ENCODE data around the gene SLC66A1.
A peak's percentile ranks its signal among the peaks of the same experiment; 100 is the strongest.

Gene SLC66A1

GRCh38 chr1:19305880-19306279 is 6.2 kb upstream of the SLC66A1 start:
- no peak for DNase-seq (ENCODE audit: low read depth)

DNA sequence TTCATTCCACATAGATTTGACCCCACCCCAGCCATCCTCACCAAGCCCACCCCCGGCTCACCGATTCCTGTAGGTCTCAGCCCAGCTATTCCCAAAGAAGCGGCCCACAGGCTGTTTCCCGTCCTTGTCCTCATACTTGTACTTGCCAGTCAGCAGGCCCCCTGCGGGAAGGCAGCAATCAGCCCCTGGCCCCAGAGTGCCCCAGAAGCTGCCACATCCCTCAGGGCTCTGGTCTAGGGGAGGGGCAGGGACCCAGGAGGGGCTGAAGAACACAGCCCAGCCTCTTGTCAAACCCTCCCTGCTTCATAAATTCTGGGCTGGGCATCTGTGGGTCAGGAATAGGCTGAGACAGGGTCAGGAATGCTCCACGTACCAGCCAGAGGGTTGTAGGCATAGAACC is 5.2 kb upstream of the SLC66A1 start:
- no peak for DNase-seq (ENCODE audit: low read depth)

- no peak for DNase-seq (ENCODE audit: low read depth)
Observed at GRCh38 chr1:19307794-19308508, 4.2 kb upstream of the SLC66A1 start.

- no peak for DNase-seq (ENCODE audit: low read depth)
Observed at GRCh38 chr1:19308509-19308907, 3.6 kb upstream of the SLC66A1 start.

DNA sequence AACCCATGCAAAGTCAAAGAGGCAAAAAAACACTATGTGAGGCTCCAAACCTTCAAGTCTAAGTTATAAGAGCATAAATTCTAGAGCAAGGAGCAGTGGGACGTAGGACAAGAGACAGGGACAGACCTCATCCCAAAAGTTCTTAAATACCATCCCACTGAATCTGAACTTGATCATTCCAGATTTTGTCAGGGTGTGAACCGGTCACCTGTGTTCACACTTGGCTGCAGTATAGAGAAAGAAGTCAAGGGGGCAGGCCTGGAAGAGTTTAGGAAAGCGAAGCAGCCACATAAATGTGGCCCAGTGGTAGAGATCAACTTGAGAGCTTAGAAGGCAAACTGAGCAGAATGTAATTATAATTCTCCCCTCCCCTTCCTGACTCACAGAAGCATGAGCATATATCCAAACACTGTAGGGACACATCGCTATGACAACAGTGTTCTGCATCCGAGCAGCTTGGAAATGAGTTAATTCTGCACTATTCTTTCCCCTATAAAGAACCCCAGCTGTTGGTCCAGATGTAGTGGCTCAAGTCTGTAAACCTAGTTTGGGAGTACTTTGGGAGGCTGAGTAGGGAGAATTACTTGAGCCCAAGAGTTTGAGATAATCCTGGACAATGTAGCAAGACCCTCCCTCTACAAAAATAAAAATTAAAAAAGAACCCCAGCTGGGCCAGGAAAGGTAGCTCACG is 2.9 kb upstream of the SLC66A1 start:
- DNase-seq (ENCODE audit: low read depth) = no peak

DNA sequence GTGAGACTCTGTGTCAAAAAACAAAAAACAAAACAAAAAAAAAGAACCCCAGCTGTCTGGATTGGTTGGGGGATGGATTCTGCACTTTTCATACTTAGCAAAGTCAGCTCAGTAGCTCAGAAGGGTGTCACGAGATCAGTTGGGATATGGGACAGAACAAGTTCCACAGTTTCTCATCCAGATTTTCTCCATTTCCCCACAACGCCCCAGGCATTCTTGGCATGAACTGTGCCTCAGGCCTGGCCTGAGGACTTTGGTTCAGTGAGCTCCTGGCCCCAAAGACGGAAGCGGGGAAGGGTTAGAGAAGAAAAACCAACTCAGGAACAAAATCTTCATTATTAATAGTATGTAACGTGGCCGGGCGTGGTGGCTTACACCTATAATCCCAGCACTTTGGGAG is 2.1 kb upstream of the SLC66A1 start:
- DNase-seq (ENCODE audit: low read depth) = no peak

GRCh38 chr1:19310720-19311502 is 1.2 kb upstream of the SLC66A1 start:
- no peak for DNase-seq (ENCODE audit: low read depth)

GRCh38 chr1:19311503-19311930 is 609 bp upstream of the SLC66A1 start:
- DNase-seq (ENCODE audit: low read depth) = peak; percentile 8

DNA sequence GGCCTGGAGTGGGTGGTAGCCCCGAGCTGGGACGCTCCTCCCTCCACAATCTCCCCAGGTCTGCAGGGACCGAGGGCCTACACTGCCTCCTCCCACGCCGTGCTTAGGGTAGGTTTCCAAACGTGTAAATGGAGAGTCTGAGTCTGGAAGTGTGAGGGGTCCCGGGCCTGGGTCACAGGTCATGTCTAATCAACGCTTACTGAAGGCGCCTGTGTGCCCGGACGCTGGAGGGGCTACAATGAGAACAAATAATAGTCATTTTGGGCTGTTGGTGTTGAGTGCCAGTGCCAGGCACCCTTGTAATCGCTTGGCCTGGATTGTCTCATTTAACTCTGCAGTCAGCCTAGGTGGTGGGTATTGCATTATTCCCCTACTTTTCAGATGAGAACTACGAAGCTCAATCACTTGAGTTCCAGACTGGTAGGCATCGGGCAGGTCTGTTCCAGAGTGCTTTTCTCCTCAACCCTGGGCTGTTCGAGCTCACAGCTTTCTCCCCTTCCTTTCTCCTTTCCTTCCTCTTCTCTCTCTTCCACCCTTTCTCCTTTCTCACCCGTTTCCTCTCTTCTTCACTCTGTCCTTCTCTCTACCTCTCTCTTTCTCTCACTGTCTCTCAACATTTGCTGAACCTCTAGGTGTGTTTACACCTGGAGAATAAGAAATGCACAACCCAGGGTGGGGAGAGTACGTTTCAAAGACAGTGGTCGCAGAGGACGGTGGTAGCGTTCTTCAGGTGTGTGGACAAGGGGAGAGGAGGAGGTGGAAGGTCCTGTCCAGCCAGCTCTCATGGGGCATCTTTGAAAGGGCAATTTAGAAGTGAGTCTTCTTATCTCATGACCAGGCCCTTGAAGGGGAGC is 883 bp downstream of the SLC66A1 start:
- no peak for DNase-seq (ENCODE audit: low read depth)

DNA sequence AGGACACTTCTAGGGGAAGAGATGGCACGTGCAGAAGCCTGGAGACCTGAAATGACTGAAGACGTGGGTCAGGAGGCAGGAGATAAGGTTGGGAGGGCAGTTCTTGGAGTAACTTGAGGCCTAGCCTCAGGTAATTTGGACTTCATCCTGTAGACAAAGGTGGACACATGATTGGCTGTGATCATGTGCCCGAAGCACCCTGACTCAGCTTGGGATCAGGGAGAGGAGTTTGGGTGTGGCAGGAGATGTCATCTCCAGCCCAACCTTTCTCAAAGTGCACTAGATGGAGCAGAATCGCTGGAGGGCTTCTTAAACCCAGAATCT is 1.5 kb downstream of the SLC66A1 start:
- DNase-seq (ENCODE audit: low read depth) = no peak

- DNase-seq (ENCODE audit: low read depth) = no peak
Observed at GRCh38 chr1:19313961-19314882, 2.1 kb downstream of the SLC66A1 start.

- no peak for DNase-seq (ENCODE audit: low read depth)
Observed at GRCh38 chr1:19315378-19316198, 3.5 kb downstream of the SLC66A1 start.

DNA sequence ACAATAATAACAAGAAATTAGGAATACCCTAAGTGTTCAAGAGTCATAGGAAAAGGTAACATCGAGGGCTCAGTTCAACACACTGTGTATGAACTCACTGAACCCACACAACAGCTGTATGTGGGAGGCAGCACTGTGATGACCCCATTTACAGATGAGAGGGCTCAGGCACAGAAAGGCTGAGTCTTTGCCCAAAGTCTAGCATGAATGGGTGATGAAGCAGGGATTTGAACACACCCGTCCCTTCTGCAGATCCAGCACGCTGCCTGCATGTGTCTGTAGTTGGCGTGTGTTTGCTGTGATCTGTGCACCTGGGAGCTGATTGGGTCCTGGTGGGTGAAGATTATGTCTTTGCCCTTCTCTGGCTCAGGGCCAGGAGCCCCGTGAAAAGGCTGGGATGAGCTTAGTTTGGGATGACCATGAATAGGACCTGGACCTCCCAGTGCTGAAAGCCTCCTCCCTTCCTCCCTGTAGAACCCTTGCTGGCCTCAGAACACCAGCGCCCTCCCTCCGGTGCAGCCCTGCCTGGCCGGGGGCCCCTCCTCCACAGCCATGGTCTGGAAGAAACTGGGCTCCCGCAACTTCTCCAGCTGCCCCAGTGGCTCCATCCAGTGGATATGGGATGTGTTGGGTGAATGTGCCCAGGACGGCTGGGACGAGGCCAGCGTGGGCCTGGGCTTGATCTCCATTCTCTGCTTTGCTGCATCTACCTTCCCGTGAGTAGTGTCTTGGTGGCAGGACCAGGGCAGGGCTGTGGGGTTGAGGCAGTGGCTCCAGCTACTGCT is 5.2 kb downstream of the SLC66A1 start:
- no peak for DNase-seq (ENCODE audit: low read depth)

GRCh38 chr1:19319196-19319595 is 7.1 kb downstream of the SLC66A1 start:
- no peak for DNase-seq (ENCODE audit: low read depth)

DNA sequence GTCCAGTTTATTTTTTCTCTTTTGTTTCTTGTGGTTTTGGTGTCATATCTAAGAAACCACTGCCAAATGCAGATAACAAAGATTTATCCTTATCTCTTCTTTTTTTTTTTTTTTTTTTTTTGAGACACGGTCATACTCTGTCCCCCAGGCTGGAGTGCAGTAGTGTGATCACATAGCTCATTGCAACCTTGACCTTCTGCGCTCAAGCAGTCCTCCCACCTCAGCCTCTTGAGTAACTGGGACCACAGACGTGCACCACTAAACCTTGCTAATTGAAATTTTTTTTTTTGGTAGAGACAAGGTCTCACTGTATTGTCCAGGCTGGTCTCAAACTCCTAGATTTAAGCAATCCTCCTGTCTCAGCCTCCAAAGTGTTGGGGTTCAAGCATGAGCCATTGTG is 8.9 kb downstream of the SLC66A1 start:
- DNase-seq (ENCODE audit: low read depth) = no peak

DNA sequence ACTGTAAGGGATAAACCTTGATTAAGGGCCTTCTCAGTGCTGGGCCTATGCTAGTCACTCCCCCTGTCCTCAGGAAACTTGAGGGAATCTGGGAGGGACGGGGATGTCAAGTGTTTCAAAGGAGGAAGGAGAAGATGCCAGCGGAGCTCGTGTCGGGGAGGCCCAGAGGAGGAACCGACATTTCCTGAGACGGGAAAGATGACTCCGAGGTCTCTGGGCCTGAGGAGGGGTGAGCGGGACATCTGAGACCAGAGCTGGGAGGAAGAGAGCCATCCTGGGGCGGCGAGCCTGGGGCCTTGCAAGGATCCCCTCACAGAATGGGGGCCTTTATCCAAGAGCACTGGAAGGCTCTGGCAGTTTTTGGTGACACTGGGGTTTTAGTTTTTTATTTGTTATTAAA is 10.4 kb downstream of the SLC66A1 start:
- no peak for DNase-seq (ENCODE audit: low read depth)

DNA sequence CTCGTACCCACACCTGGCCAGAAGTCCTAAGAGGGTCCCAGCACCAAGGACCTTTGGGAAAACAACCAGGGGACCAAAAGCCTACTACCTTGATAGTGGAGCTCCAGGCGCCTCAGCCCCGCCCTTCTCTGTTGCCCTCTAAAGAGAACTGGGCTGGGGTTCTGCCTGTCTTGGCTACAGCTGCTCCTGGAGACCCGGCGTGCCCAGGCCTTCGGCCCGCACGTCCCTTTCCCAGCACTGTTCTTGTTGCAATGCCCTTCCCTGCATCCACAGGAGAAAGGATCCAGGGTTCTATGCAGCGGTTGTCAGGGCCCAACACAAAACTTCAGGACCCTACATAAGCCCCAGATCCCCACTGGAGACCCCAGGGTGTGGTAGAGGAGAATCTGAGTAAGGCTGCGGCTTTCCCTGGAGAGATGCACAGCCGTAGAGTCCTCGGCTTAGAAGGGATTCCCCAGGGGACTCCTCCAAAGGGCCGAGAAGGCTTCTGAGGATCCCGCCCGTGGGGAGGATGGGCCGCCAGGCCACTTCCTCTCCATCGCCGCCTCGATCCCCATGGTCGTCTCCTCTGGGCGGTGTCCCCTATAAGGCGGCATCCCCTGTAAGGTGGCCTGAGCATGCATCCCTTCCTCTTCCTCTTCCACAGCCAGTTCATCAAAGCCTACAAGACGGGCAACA is 12.0 kb downstream of the SLC66A1 start:
- no peak for DNase-seq (ENCODE audit: low read depth)

GRCh38 chr1:19324665-19324990 is 12.5 kb downstream of the SLC66A1 start:
- DNase-seq (ENCODE audit: low read depth) = no peak

DNA sequence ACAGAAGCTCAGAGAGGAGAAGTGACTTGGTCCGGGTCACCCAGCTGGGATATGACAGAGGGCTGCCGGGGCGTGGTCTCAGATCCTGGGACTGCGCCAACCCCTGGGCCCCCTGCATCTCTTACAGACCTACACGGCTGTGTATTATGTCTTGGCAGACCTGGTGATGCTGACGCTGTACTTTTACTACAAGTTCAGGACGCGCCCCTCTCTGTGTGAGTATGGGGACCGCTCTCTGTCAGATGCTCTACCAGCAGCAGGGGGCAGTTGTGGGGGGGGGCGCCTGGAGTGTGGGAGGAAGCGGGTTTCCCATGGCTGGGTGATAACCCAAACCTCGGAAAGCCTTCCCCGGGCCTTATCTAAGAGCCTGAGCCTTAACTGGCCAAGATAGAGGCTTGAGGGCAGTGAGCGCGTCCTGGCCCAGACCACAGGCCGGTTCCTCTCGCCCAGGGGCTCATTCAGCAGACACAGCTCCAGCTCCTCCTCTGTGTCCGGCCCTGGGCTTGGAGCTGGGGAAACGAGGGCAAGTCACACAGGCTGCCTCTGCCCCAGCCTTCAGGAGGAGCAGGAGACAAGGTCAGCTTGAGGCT is 13.3 kb downstream of the SLC66A1 start:
- no peak for DNase-seq (ENCODE audit: low read depth)
